GM21381 (cell line): ENCODE measurements around the gene PDGFRB.
"Not testable (repeated sequence)": the region's sequence is repeated elsewhere in the genome, so short reads cannot be mapped to it uniquely, and the experiment has no call there.

ENCODE experiments used
- ATAC-seq: cut with Tn5 transposase; IDR thresholded peaks from one replicate; pipeline ENCODE4 v1.9.1; 2021; ENCODE audit warnings: mild to moderate bottlenecking, moderate library complexity; ENCODE audit not compliant: unreplicated experiment

The PDGFRB gene

DNA sequence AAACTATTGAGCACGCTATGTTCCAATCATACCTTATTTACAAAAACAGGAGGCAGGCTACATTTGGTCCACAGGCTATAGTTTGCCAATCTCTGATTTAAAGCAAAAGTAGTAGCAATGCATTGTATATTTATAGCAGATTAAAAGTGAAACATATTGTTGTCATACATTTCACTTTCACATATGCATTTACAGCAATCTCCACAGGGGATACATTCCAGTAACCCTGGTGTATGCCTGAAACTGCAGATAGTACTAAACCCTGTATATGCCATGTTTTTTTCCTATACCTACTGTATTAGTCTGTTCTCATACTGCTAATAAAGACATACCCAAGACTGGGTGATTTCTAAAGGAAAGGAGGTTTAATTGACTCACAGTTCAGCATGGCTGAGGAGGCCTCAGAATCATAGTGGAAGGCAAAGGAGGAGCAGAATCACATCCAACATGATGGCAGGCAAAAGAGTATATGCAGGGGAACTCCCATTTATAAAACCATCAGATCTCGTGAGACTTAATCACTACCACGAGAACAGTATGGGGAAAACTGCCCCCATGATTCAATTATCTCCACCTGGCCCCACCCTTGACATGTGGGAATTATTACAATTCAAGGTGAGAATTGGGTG, 63.4 kb downstream of the PDGFRB start:
- ATAC-seq = peak; percentile 72

DNA sequence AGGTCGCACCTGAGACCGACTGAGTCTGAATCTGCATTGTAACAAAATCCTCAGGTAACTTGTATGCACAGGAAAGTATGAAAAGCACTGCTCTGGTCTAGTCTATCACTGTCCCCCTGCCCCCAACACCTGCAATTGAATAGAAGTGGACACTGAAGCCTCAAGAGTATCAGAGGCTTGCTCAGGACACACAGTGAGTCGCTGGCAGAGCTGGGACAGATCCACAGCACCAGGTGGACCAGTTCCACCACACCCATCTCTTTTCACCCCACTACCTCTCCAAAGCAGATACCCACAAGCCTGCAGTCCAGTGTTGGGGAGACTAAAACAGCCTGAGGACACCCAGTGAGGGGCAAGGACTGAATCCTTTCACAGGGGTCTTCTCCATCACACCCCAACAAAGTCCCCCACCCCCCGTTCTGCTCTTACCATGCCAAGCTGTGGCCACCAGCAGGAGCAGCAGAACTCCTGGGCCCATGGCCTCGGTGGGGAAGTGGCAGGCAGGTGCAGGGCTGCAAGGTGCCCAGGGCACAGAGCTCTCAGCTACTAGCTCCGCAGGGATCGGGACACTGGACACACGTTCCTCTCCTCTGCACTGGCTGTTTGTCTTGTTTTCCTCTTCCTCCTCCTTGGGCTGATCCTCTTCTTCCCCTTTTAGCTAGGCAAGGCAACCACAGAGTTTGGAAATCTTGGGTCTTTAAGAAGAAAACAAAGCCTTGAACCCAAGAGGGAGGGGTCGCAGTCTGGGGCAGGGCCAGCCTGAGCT, 69.5 kb downstream of the PDGFRB start, which contains the start of gene CSF1R:
Gene CSF1R, minus strand, starts transcription at position 605 of the 766 bp plus-strand sequence. Its CDS starts 127 bp downstream, at position 478.
- no peak for ATAC-seq

DNA sequence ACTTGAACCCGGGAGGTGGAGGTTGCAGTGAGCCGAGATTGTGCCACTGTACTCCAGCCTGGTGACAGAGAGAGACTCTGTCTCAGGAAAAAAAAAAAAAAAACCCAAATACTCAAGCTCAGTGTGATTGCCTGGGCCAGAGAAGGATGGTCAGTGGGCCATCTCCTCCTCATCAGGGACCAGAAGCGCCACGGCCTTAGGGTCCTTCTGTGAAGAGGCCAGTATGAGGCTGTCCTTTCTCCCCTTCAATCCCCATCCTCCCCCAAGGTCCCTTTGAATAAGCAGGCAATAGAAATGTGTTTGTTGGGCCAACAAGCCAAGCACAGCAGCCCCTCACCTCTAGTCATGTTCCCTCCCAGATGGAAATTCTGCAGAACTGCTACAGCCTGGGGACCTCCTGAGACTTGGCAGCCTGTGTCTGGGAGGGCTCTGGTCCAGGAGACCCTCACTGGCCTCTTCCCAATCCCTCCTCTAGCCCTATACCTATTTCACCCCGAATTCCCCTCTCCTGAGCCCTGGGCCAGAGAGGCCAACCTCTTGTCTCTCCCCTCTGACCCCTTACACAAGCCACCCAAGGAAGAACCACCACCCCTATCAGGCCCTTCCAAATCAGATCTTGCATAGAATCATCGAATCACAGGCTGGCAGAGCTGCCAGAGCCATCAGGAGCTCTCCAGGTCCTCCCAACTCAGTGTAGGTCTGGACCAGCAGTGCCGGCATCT, 70.3 kb downstream of the PDGFRB start:
- no peak for ATAC-seq

GRCh38 chr5:150084754-150085153, 70.9 kb downstream of the PDGFRB start:
- not testable (repeated sequence) for ATAC-seq

DNA sequence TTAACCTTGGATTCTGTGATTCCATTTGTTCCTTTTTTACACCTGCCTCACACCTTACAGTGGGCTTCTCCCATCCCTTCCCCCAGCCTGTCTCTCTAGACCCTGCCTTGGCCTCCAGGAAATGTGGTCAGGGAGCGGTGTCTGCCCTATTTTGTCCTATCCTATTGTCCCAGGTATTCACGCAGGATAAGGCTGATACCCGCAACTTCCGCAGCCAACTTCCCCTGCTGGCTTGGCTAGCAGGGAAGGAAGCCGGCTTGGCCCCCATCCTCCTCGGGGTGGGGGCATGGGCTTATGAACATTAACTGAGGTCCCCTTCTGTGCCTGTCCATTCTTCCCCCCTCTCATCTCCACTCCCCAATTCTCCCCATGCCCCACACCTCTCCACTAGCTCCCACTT, 72.8 kb downstream of the PDGFRB start:
- no peak for ATAC-seq

DNA sequence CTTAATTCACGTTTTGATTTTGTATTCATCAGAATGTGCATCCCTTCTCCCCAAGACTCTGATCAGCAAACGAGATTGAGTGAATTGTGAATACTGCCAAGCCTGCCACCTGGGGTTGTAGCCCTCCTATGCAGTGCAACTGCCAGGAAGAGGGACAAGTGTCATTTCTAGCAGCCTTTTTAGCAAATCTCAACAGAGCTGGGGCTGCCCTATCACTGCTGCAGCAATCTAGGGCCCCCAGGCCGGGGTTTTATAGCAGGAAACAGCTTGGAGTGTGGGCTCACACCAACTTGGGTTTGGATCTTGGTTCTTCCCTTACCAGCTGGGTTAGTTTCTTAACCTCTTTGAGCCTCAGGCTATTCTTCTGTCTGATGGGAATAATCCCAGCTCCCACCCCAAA, 73.3 kb downstream of the PDGFRB start:
- peak; percentile 15 for ATAC-seq

DNA sequence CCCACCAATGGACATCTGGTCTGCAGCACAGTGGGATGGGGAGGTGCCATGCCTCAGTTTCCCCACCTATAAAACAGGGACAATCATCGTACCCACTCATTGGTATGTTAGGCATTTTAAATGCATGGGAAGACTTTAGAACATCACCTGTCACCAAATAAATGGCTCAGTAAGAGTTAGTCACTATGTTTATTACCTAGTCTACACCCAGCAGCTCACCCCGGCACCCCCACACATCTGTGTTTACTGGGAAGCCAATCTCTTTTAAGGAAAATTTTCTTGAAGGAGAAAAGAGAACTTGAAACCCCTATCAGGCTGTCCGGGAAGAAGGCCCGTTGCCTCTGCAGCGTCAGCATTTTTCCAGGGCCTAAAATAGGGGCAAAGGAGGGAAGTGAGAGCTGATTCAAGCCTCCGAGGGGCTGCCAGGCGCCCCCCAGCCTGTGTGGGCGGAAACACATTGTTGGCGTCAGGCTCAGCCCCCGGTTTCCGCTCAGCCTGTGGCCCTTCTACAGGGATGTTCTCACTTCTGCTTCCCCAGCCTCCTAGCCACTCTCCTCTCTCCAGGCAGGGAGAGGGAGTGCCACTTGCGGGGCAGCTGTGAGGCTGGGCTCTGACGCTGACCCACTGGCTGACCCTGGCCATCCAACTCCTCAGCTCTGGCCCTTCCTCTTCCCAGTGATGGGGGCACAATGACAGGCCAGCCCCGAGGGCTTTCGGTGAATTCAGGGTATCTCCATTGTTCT, 73.9 kb downstream of the PDGFRB start:
- ATAC-seq = peak; percentile 81

- no peak for ATAC-seq
Observed at GRCh38 chr5:150080696-150081435, 74.8 kb downstream of the PDGFRB start.

DNA sequence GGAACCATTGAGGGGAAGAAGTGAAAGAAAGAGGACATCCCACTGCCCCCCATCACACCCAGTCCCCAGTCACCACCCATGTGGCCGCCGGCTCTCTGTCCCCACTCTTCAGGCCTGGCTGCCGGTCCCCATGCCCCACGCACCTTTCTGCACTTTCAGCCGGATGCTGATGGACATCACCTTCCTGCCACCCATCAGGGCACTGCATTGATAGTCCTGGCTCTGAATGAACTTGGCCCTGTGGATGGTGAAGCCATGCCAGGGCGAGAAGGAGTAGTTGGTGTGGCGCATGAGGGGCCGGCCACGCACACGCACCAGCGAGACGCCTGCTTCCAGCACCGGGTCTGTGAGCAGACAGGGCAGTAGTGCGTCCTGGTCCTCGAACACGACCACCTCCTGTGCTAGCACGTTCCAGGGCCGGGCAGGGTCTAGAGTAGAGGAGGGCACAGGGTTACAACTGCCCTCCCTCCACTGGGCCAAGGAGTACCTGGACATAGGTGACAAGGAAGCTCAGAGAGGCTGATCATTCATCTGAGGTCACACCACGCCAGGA, 75.7 kb downstream of the PDGFRB start:
- ATAC-seq = no peak

GRCh38 chr5:150078802-150079689, 76.6 kb downstream of the PDGFRB start:
- no peak for ATAC-seq

GRCh38 chr5:150077996-150078801, 77.4 kb downstream of the PDGFRB start:
- ATAC-seq = no peak

DNA sequence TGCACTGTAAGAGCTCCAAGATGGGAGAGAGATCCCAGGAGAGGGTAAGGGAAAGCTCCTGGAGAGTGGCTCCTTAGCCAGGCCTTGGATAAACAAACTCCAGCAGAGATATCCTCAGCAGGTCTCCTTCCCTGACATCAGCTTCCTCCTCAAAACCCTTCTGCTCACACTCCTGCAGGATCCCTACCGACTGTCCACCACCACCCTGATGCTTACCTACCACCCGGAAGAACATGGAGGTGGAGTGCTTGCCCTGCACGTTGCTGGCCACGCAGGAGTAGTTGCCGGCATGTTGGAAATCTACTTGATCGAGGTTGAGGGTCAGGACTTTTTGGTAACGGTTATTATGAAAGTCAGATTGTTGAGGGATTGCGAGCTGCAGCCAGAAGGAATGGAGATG, 78.6 kb downstream of the PDGFRB start:
- no peak for ATAC-seq

GRCh38 chr5:150075806-150076205, 79.8 kb downstream of the PDGFRB start:
- no peak for ATAC-seq

- no peak for ATAC-seq
Observed at GRCh38 chr5:150075233-150075632, 80.4 kb downstream of the PDGFRB start.

DNA sequence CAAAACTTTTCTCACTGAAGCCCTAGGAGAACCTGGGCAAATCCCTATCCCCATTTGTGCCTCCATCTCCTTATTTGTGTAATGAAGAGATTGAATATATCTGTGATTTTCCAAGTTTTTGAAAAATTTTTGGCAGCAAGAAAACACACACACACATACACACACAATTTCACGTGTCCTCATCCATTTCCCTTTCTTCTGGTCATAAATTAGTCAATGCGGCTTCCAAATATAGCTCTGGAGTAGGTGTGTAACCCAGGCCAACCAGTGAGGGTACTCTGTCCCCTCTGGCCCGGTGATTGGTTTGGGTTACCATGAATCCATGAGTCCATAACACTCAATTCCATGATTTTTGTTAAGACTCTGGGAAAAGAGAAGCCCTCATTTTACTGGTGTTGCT, 82.0 kb downstream of the PDGFRB start:
- no peak for ATAC-seq

DNA sequence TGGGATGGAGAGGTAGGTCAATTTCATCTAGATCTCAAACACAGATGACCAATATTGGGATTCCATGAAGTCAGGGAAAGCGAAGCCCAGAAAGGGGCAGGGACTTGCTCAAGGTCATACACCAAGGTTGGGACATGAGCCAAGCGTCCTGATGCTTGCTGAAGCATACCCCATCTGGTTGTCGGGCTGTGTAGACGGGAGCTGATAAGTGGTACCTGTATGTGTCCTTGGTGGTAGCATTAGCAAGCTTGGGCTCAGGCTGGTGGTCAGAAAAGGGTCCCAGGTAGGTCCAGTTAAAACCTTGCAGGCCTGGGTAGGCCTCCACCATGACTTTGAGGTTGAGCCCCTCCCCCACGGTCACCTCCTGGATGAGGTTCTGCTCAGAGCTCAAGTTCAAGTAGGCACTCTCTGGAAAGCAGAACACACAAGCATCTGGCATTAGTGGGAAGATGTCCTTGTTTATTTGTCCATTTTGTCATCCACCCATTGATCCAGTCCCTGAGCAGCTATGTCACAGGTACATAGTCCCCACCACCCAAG, 82.5 kb downstream of the PDGFRB start:
- no peak for ATAC-seq

- ATAC-seq = no peak
Observed at GRCh38 chr5:150070821-150071220, 84.8 kb downstream of the PDGFRB start.
